H1 (cell line): ENCODE data around the gene SH3RF3. TPM values are rescaled to one million over a fixed set of nuclear protein-coding genes. Genes with fewer than 3 reads are reported as not detected.

Experiments used
- CTCF ChIA-PET: fragments of 300-600 bp; sonication (Branson Sonifier 250); formaldehyde crosslinking; loops from one replicate; lab custom pipeline; 2021; ENCODE audit not compliant: partially characterized antibody; lab: Charles Lee
- POLR2A ChIA-PET: fragments of 300-600 bp; sonication (Branson Sonifier 250); formaldehyde crosslinking; loops from one replicate; lab custom pipeline; 2021; ENCODE audit warnings: inconsistent platforms; ENCODE audit not compliant: partially characterized antibody; lab: Charles Lee
- DNase-seq, 2 experiments: peaks; one replicate each; pipeline versions ENCODE4 v3.0.0 to v3.0.0-alpha.2; 2010 to 2022; ENCODE audit warnings: low spot score in 2 of 2, low read depth in 1 of 2, mixed read lengths in 1 of 2
- FAIRE-seq: peaks from 2 replicates; lab custom pipeline; 2011; peaks lifted over from hg19 to GRCh38; lab: Jason Lieb, UNC
- H2AFZ ChIP-seq: 2 replicates; pipeline ENCODE4 v1.8.1; 2012; ENCODE audit warnings: low read length, inconsistent platforms
- H2AK5ac ChIP-seq: 2 replicates; pipeline ENCODE4 v1.6.1; 2013; ENCODE audit warnings: low read depth, low read length
- H2BK120ac ChIP-seq: replicated peaks from 2 replicates; pipeline ENCODE3; 2013; ENCODE audit warnings: low read depth, low read length, inconsistent platforms
- H2BK12ac ChIP-seq: 2 replicates; pipeline ENCODE4 v1.6.1; 2013; ENCODE audit warnings: low read depth, low read length
- H2BK15ac ChIP-seq: 2 replicates; pipeline ENCODE4 v1.6.1; 2013; ENCODE audit warnings: low read length
- H2BK20ac ChIP-seq: 2 replicates; pipeline ENCODE4 v1.6.1; 2013; ENCODE audit warnings: low read length
- H2BK5ac ChIP-seq: 2 replicates; pipeline ENCODE4 v1.6.1; 2013; ENCODE audit warnings: low read depth, low read length
- H3K14ac ChIP-seq: 2 replicates; pipeline ENCODE4 v1.6.1; 2013; ENCODE audit warnings: inconsistent platforms; ENCODE audit not compliant: insufficient read length
- H3K18ac ChIP-seq: 2 replicates; pipeline ENCODE4 v1.6.1; 2013; ENCODE audit warnings: low read length; ENCODE audit errors: extremely low read depth
- H3K23ac ChIP-seq: 2 replicates; pipeline ENCODE4 v1.6.1; 2013; ENCODE audit warnings: inconsistent platforms; ENCODE audit not compliant: insufficient read length
- H3K23me2 ChIP-seq: 2 replicates; pipeline ENCODE4 v1.6.1; 2013; ENCODE audit warnings: low read depth, low read length
- H3K27ac ChIP-seq: 2 replicates; pipeline ENCODE4 v1.6.1; 2011; ENCODE audit warnings: low read depth, low read length, inconsistent platforms
- H3K27me3 ChIP-seq, 4 experiments: replicated peaks in 1 of 4; 1 replicate in 1 of 4; 2 replicates in 3 of 4; pipeline versions ENCODE4 v1.6.1 to v1.8.1; 2011 to 2013; ENCODE audit warnings: low read length in 3 of 4, mild to moderate bottlenecking in 3 of 4, inconsistent platforms in 2 of 4, mixed read lengths in 2 of 4, moderate library complexity in 1 of 4; ENCODE audit not compliant: control insufficient read depth in 3 of 4, insufficient read depth in 3 of 4; ENCODE audit errors: extremely low read depth in 1 of 4
- H3K36me3 ChIP-seq, 4 experiments: 2 replicates each; pipeline versions ENCODE4 v1.6.1 to v1.8.1; 2011 to 2013; ENCODE audit warnings: mild to moderate bottlenecking in 4 of 4, low read length in 3 of 4, moderate library complexity in 2 of 4, control low read depth in 1 of 4, inconsistent platforms in 1 of 4; ENCODE audit not compliant: insufficient read depth in 4 of 4, control insufficient read depth in 2 of 4
- H3K4ac ChIP-seq: replicated peaks from 2 replicates; pipeline ENCODE3; 2013; ENCODE audit warnings: low read length, low read depth, mixed read lengths, inconsistent platforms; ENCODE audit not compliant: insufficient read length
- H3K4me1 ChIP-seq, 4 experiments: replicated peaks in 1 of 4; 1 replicate in 1 of 4; 2 replicates in 3 of 4; pipeline versions ENCODE4 v1.6.1 to v1.8.1; 2011 to 2013; ENCODE audit warnings: low read length in 3 of 4, inconsistent platforms in 2 of 4, mixed read lengths in 1 of 4; ENCODE audit not compliant: insufficient read depth in 4 of 4, control insufficient read depth in 3 of 4
- H3K4me2 ChIP-seq, 2 experiments: 2 replicates each; pipeline versions ENCODE4 v1.6.1 to v1.8.1; 2011 to 2013; ENCODE audit warnings: low read depth in 2 of 2, low read length in 2 of 2, control low read depth in 1 of 2, inconsistent platforms in 1 of 2, mild to moderate bottlenecking in 1 of 2; ENCODE audit not compliant: insufficient read depth in 1 of 2
- H3K4me3 ChIP-seq, 4 experiments: fragments of 200-600, 300-600 bp in 1 of 4; sonication (generic), shearing (Covaris generic), sonication (Bioruptor Twin) in 1 of 4; 2 replicates each; pipeline versions ENCODE4 v1.5.1 to v1.8.1; 2011 to 2016; ENCODE audit warnings: low read length in 4 of 4, low read depth in 3 of 4, control low read depth in 2 of 4, inconsistent platforms in 2 of 4, mild to moderate bottlenecking in 2 of 4, mixed read lengths in 1 of 4, moderate library complexity in 1 of 4; ENCODE audit not compliant: insufficient read depth in 2 of 4; ENCODE audit errors: extremely low read depth in 1 of 4
- H3K56ac ChIP-seq: replicated peaks from 2 replicates; pipeline ENCODE3; 2013; ENCODE audit warnings: low read depth, mild to moderate bottlenecking, mixed read lengths, low read length, inconsistent platforms; ENCODE audit not compliant: insufficient read length
- H3K79me1 ChIP-seq: 2 replicates; pipeline ENCODE4 v1.6.1; 2013; ENCODE audit warnings: low read depth, low read length, control low read depth
- H3K79me2 ChIP-seq, 2 experiments: 2 replicates each; pipeline versions ENCODE4 v1.6.1 to v1.8.1; 2012 to 2013; ENCODE audit warnings: low read length in 2 of 2, mild to moderate bottlenecking in 2 of 2, inconsistent platforms in 1 of 2; ENCODE audit not compliant: insufficient read depth in 2 of 2, control insufficient read depth in 1 of 2
- H3K9ac ChIP-seq, 4 experiments: replicated peaks in 1 of 4; 1 replicate in 1 of 4; 2 replicates in 3 of 4; pipeline versions ENCODE4 v1.6.1 to v1.8.1; 2011 to 2013; ENCODE audit warnings: low read depth in 3 of 4, low read length in 3 of 4, control low read depth in 2 of 4, mild to moderate bottlenecking in 2 of 4, moderate library complexity in 2 of 4, inconsistent platforms in 1 of 4; ENCODE audit errors: extremely low read depth in 1 of 4
- H3K9me3 ChIP-seq, 2 experiments: 2 replicates each; pipeline versions ENCODE4 v1.6.1 to v1.8.1; 2012 to 2013; ENCODE audit warnings: mild to moderate bottlenecking in 2 of 2, moderate library complexity in 2 of 2, control low read depth in 1 of 2, inconsistent platforms in 1 of 2, low read depth in 1 of 2, low read length in 1 of 2, mixed read lengths in 1 of 2; ENCODE audit not compliant: insufficient read depth in 2 of 2
- H4K20me1 ChIP-seq, 2 experiments: replicated peaks in 1 of 2; 2 replicates each; pipeline versions ENCODE3 to v1.8.1; 2011 to 2013; ENCODE audit warnings: inconsistent platforms in 2 of 2, low read length in 2 of 2, mild to moderate bottlenecking in 1 of 2; ENCODE audit not compliant: insufficient read depth in 2 of 2, control insufficient read depth in 1 of 2
- H4K5ac ChIP-seq: 2 replicates; pipeline ENCODE4 v1.6.1; 2013; ENCODE audit warnings: low read length, low read depth, mixed read lengths, inconsistent platforms; ENCODE audit not compliant: insufficient read length
- H4K8ac ChIP-seq: 2 replicates; pipeline ENCODE4 v1.8.0; 2013; ENCODE audit warnings: mild to moderate bottlenecking, moderate library complexity, low read length, inconsistent platforms; ENCODE audit not compliant: insufficient read depth; ENCODE audit errors: extremely low read depth
- H4K91ac ChIP-seq: replicated peaks from 2 replicates; pipeline ENCODE3; 2013; ENCODE audit warnings: low read length, mixed read lengths, inconsistent platforms; ENCODE audit not compliant: insufficient read length
- ASH2L ChIP-seq: fragments of 200-600, 300-600 bp; sonication (generic); IDR thresholded peaks from one replicate; pipeline ENCODE4 v1.7.1; 2017; ENCODE audit warnings: low read length
- BACH1 ChIP-seq: IDR thresholded peaks from 2 replicates; pipeline ENCODE4 v1.6.1; 2012; ENCODE audit warnings: low read length, improper control_type of control experiment
- CEBPB ChIP-seq: IDR thresholded peaks from 2 replicates; pipeline ENCODE4 v1.6.1; 2012; ENCODE audit warnings: low read depth, low read length
- CHD1 ChIP-seq: IDR thresholded peaks from 2 replicates; pipeline ENCODE4 v1.6.1; 2012; ENCODE audit warnings: low read depth, low read length, improper control_type of control experiment
- E2F6 ChIP-seq: IDR thresholded peaks from 2 replicates; pipeline ENCODE4 v1.6.1; 2012; ENCODE audit warnings: inconsistent platforms
- HDAC2 ChIP-seq, 2 experiments: fragments of 300-600 bp in 1 of 2; sonication (generic) in 1 of 2; IDR thresholded peaks; 2 replicates each; pipeline ENCODE4 v1.6.1; 2011 to 2012; ENCODE audit warnings: low read depth in 2 of 2, low read length in 2 of 2, mild to moderate bottlenecking in 2 of 2, moderate library complexity in 2 of 2, borderline replicate concordance in 1 of 2, inconsistent platforms in 1 of 2
- PHF8 ChIP-seq: fragments of 200-600 bp; sonication (generic); conservative IDR thresholded peaks from 2 replicates; pipeline ENCODE4 v1.7.1; 2012; ENCODE audit warnings: low read depth, mild to moderate bottlenecking, inconsistent platforms, low read length, moderate library complexity
- SRF ChIP-seq: IDR thresholded peaks from 2 replicates; pipeline ENCODE4 v1.6.1; 2011; ENCODE audit warnings: mild to moderate bottlenecking, low read depth, low read length, moderate library complexity
- WGBS, 2 experiments: shearing (Covaris generic) in 1 of 2; methylation state at CpG; one replicate each; pipeline versions ENCODE4 v1.1.6 to v1.1.7; 2013 to 2015; ENCODE audit warnings: low lambda C conversion rate in 2 of 2, mixed read lengths in 2 of 2, inconsistent platforms in 1 of 2, low coverage in 1 of 2, missing lambda C conversion rate in 1 of 2; ENCODE audit not compliant: insufficient replicate concordance in 2 of 2, insufficient coverage in 1 of 2, insufficient read length in 1 of 2; ENCODE audit errors: extremely low coverage in 1 of 2, missing lambda C conversion rate in 1 of 2; 5-methylcytosine and 5-hydroxymethylcytosine counted together
- polyA plus RNA-seq, 7 experiments: library from polyadenylated mRNA; depleted of rRNA in 3 of 7; stranded (reverse) in 5 of 7; unstranded in 2 of 7; fragments of >200 nt in 5 of 7; fragments of 200-250 nt in 2 of 7; gene quantifications; 1 replicate in 5 of 7; 2 replicates in 1 of 7; 4 replicates in 1 of 7; pipeline versions ENCODE4 v1.2.1 to v1.2.3, GENCODE V29; 2011 to 2013; ENCODE audit warnings: missing spikeins in 2 of 7, mixed read lengths in 2 of 7
- total RNA-seq: library from RNA; stranded (reverse); fragmentation: NEBNext Ultra II Directional; extraction: Animal tissue kit (Norgen Biotek cat#: 25700); gene quantifications from 2 replicates; pipeline ENCODE4 v1.2.1, GENCODE V29; 2021
- TF ChIP-seq, protein P1 (sequence below), 3 experiments: IDR thresholded peaks; 1 replicate in 2 of 3; 2 replicates in 1 of 3; pipeline versions ENCODE4 v1.5.1 to v1.6.1; 2011; ENCODE audit warnings: low read length in 3 of 3, mild to moderate bottlenecking in 3 of 3, inconsistent platforms in 2 of 3, low read depth in 1 of 3, moderate library complexity in 1 of 3; ENCODE audit not compliant: insufficient read depth in 1 of 3; ENCODE audit errors: control extremely low read depth in 1 of 3

SH3RF3 gene
- total and polyA plus RNA-seq, 2 of the 8 experiments (the other 6 are each of a cell fraction or from before 2014, with no cell fraction given) = 0.11 to 0.65 TPM

GRCh38 chr2:109243526-109244303, 114.7 kb downstream of the SH3RF3 start:
- Histone ChIP-seq H2BK15ac (no peak overlapping the region), H3K9ac (no peak overlapping the region), H3K4me1 (peaks cover 0 to 2% (median 0%) of the 10 kb centered on the region in 4 experiments; a peak in 2 of 7 replicates), H2BK12ac (no peak overlapping the region), H4K91ac (no peak overlapping the region), H4K5ac (no peak overlapping the region), H2BK120ac (no peak overlapping the region), H2AFZ (no peak overlapping the region), H3K4me3 (no peak overlapping the region), H3K4ac (no peak overlapping the region), H3K36me3 (no peaks in the 10 kb centered on the region), H4K20me1 (no peaks in the 10 kb centered on the region), H3K56ac (no peak overlapping the region), H3K9me3 (no peaks in the 10 kb centered on the region), H3K27me3 (no peaks in the 10 kb centered on the region; a peak in 1 of 7 replicates), H3K4me2 (no peak overlapping the region), H2AK5ac (no peak overlapping the region), H3K79me1 (no peaks in the 10 kb centered on the region), H3K18ac (no peak overlapping the region), H2BK5ac (no peak overlapping the region), H3K23me2 (no peaks in the 10 kb centered on the region), H3K27ac (no peak overlapping the region), H3K23ac (no peak overlapping the region), H3K14ac (no peak overlapping the region), H2BK20ac (no peak overlapping the region), H3K79me2 (no peaks in the 10 kb centered on the region), H4K8ac (no peak overlapping the region)
- DNase-seq (no peak), FAIRE-seq (no peak)
- POLR2A ChIA-PET = no interaction called here
- CTCF ChIA-PET = interaction anchor here (0.8 to 0.9 kb wide), 3 partner anchors 8 to 20 kb away, joined by 3 read pairs; no protein-coding TSS in a partner anchor
- WGBS, 2 experiments = 92% methylated on average over 10 of the region's 10 CpGs; no CpG with 5 or more reads in 1 of the 2 experiments
- TF ChIP-seq E2F6 (no peak), ASH2L (no peak), SRF (no peak), BACH1 (no peak), CEBPB (no peak), CHD1 (no peak), PHF8 (no peak), HDAC2 (IDR thresholded peaks at IDR 0.05; ENCODE audit: borderline replicate concordance in 1 of 2, low read depth in 2 of 2, low read length in 2 of 2) (no peak)
- TF ChIP-seq, protein P1, sequence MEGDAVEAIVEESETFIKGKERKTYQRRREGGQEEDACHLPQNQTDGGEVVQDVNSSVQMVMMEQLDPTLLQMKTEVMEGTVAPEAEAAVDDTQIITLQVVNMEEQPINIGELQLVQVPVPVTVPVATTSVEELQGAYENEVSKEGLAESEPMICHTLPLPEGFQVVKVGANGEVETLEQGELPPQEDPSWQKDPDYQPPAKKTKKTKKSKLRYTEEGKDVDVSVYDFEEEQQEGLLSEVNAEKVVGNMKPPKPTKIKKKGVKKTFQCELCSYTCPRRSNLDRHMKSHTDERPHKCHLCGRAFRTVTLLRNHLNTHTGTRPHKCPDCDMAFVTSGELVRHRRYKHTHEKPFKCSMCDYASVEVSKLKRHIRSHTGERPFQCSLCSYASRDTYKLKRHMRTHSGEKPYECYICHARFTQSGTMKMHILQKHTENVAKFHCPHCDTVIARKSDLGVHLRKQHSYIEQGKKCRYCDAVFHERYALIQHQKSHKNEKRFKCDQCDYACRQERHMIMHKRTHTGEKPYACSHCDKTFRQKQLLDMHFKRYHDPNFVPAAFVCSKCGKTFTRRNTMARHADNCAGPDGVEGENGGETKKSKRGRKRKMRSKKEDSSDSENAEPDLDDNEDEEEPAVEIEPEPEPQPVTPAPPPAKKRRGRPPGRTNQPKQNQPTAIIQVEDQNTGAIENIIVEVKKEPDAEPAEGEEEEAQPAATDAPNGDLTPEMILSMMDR (IDR thresholded peaks at IDR 0.05; ENCODE audit: control extremely low read depth in 1 of 3, insufficient read depth in 1 of 3, low read depth in 1 of 3, low read length in 3 of 3) = no peak
